Bronchial epithelial cell (primary cell): ENCODE data around the gene NRXN3. TPM values are rescaled to one million over a fixed set of nuclear protein-coding genes. Genes with fewer than 3 reads are reported as not detected.

Experiments
- DNase-seq: peaks from one replicate; pipeline ENCODE4 v3.0.0-alpha.2; 2010; ENCODE audit warnings: low read depth
- FAIRE-seq: peaks from 2 replicates; lab custom pipeline; 2011; peaks lifted over from hg19 to GRCh38; lab: Jason Lieb, UNC
- H3K27me3 ChIP-seq: 2 replicates; pipeline ENCODE4 v1.5.1; 2011; ENCODE audit warnings: low read length; ENCODE audit not compliant: control insufficient read depth, insufficient read depth
- H3K36me3 ChIP-seq: 2 replicates; pipeline ENCODE4 v1.5.1; 2011; ENCODE audit warnings: low read length; ENCODE audit not compliant: control insufficient read depth, insufficient read depth
- H3K4me3 ChIP-seq: 2 replicates; pipeline ENCODE4 v1.5.1; 2011; ENCODE audit warnings: mild to moderate bottlenecking, low read depth, low read length, control low read depth
- CTCF ChIP-seq: IDR thresholded peaks from 2 replicates; pipeline ENCODE4 v1.5.1; 2011; ENCODE audit warnings: mild to moderate bottlenecking, moderate library complexity, low read length, control low read depth, inconsistent platforms; ENCODE audit not compliant: insufficient read depth, severe bottlenecking
- total RNA-seq: library from RNA; depleted of rRNA; stranded (reverse); fragments of >200 nt; gene quantifications from 2 replicates; pipeline ENCODE4 v1.2.1, GENCODE V29; 2014

The NRXN3 gene
- total RNA-seq, 1 donor from 2014 or later, result under 0.01 TPM

GRCh38 chr14:78131201-78131600 lies 39.0 kb upstream of the NRXN3 start:
- DNase-seq (no peak), FAIRE-seq (no peak)
- TF ChIP-seq CTCF, result no peak
- no peaks in the 10 kb centered on the region for H3K36me3 ChIP-seq
- no peaks in the 10 kb centered on the region for H3K27me3 ChIP-seq
- H3K4me3 ChIP-seq, result no peak overlapping the region

GRCh38 chr14:78131616-78132015 lies 38.6 kb upstream of the NRXN3 start:
- DNase-seq, result no peak
- no peak for FAIRE-seq
- no peak for TF ChIP-seq CTCF
- Histone ChIP-seq H3K27me3 (no peaks in the 10 kb centered on the region), H3K4me3 (no peak overlapping the region), H3K36me3 (no peaks in the 10 kb centered on the region)

- Histone ChIP-seq H3K4me3 (no peak overlapping the region), H3K27me3 (no peaks in the 10 kb centered on the region), H3K36me3 (no peaks in the 10 kb centered on the region)
- FAIRE-seq, result no peak
- TF ChIP-seq CTCF, result no peak
- DNase-seq, result peak; percentile 96
These were observed 34.7 kb upstream of the NRXN3 start for GRCh38 chr14:78135450-78135891.

GRCh38 chr14:78136695-78137094 lies 33.5 kb upstream of the NRXN3 start:
- FAIRE-seq, result no peak

GRCh38 chr14:78141590-78141989 lies 28.6 kb upstream of the NRXN3 start:
- DNase-seq, result no peak
- Histone ChIP-seq H3K4me3 (no peak overlapping the region), H3K27me3 (no peaks in the 10 kb centered on the region), H3K36me3 (no peaks in the 10 kb centered on the region)
- TF ChIP-seq CTCF, result peak; percentile 22
- no peak for FAIRE-seq

More at GRCh38 chr14:78136695-78137094, 33.5 kb upstream of the NRXN3 start:
- no peak for TF ChIP-seq CTCF
- no peak overlapping the region for H3K4me3 ChIP-seq
- H3K27me3 ChIP-seq, result no peaks in the 10 kb centered on the region
- DNase-seq, result no peak
- H3K36me3 ChIP-seq, result no peaks in the 10 kb centered on the region

- TF ChIP-seq CTCF, result no peak
These were observed 27.2 kb upstream of the NRXN3 start for GRCh38 chr14:78142998-78143397.

More at GRCh38 chr14:78142998-78143397, 27.2 kb upstream of the NRXN3 start:
- FAIRE-seq (no peak), DNase-seq (no peak)
- Histone ChIP-seq H3K4me3 (no peak overlapping the region), H3K36me3 (no peaks in the 10 kb centered on the region), H3K27me3 (no peaks in the 10 kb centered on the region)
